OCI-M1 (cell line): ENCODE measurements around the gene CRACR2B.
A peak's percentile ranks its signal among the peaks of the same experiment; 100 is the strongest.

Experiments
- DNase-seq: peaks from one replicate; lab custom pipeline; 2025; lab: John Stamatoyannopoulos, UW

Gene CRACR2B

DNA sequence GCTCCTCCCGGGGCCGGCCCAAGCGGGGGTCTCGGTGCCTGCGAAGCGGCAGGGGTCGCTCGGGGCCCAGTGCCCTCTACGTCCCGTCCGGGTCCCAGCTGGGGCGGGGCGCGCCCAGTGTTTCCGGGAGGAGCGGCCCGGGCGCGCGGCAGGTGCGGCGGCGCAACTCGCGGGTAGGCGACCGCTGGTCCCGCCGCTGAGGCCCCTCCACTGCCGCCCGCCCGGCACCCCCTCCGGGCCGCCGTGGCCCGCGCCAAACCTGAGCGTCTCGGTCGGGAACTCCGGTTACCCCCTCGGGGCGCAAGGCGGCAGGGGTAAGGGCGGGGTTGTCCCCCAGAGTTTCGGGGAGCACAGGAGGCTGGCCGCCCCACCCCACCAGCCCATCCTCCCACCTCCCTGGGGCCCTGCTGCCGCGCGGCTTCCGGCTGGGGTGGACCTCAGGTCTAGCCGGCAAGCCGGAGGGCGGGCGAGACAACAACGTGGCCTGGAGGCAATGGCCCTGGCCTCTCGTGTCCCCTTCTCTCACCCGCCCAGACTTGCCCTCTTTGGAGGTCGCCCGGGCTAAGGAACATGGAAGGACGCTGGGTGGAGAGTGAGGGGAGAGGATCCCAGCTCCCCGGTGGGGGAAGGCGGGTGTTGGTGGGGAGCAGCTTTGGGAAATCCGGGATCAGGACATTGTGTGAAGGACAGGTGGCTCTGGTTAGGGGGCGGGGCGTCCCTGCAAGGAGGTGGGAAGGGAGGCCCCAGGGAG is 398 bp upstream of the CRACR2B start:
- DNase-seq = peak; percentile 50

DNA sequence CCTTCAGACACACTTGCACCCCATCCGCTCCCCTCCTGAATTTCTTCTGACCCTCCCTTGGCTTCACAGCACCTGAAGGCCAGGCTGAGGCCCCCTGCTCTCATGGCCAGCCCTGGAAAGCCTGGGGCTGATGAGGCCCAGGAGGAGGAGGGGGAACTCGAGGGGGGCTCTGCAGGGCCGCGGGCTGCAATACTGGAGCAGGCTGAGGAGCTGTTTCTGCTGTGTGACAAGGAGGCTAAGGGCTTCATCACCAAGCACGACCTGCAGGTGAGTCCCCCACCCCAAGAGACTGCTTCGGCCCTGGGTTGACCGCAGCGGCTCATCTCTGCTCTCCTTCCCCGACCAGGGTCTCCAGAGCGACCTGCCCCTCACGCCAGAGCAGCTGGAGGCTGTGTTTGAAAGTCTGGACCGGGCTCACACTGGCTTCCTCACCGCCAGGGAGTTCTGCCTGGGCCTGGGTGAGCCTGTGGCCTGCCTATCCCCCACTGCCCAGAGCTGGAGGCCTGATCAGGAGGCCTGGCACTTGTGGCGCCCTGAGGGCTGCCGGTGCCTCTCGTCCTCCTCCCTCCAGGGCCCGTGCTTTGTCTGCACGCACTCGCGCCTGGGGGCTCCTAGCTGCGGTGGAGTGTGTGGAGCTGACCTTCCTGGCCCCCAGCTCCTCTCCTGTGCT is 922 bp downstream of the CRACR2B start:
- no peak for DNase-seq

DNA sequence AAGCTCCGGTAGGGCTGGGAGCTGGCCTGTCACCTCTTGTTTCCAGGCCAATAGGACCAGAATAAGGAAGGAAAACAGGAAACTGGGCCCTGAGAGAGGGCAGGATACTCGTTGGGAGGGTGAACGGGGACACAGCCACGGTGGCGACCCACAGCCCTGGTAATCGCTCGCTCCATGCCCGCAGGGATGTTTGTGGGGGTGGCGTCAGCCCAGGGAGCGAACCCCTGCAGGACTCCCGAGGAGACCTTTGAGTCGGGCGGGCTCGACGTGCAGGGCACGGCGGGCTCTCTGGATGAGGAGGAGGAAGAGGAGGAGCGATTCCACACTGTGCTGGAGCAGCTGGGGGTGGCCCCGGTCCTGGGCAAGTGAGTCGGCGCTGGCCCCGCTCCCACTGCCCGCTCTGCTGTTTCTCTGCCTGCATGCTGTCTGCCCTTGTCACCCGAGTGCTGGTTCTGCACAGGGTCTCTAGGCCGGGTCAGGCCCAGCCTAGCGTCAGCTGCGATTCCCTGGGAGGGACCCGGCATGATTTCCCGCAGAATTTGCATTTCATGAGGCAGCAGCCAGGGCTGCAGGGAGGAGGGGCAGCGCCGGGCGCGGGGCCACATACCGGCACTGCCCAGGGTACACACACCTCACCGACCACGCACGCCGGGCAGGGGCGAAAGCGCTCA is 1.6 kb downstream of the CRACR2B start:
- no peak for DNase-seq

DNA sequence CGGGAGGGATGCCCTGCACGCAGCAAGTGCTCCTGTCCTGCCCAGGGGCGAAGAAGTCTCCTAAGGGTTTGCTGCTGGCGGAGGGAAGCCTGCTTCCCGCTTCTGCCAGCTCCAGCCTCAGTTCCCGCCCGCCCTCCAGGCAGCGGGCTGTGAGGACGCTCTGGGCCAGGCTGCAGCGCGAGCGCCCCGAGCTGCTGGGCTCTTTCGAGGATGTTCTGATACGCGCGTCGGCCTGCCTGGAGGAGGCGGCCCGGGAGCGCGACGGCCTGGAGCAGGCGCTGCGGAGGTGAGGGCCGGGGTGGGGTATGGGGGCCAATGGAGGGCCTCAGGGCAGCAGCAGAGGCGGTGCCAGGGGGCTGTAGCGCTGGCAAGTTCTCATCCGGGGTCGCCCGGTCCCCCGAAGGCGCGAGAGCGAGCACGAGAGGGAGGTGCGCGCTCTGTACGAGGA is 2.2 kb downstream of the CRACR2B start:
- DNase-seq = no peak

DNA sequence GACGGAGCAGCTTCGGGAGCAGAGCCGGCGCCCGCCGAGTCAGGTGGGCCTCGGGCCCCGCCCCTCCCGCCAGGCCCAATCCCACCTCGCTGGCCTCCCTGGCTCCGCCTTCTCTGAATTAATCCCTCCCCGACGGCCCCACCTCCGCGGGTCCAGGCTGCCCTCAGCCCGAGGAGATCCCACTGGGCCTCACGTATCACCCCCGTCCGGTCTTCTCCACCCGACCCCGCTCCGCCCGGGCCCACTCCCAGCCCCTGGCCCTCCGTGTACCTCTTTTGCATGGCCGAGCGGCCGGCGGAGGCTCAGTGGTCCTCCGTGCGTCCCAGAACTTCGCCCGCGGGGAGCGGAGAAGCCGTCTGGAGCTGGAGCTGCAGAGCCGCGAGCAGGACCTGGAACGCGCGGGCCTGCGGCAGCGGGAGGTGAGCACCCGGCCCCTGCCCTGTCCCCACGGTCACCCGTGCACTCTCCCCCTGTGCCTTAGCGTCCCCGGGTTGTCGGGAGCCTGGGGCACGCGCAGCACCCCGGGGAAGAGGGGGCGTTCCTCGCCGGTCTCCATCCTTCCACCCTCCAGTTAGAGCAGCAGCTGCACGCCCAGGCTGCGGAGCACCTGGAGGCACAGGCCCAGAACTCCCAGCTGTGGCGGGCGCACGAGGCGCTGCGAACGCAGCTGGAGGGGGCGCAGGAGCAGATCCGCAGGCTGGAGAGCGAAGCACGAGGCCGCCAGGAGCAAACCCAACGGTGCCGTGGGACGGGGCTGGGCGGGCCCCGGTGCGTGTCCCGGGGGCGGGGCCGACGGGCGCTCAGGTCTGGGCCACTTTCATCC is 2.8 kb downstream of the CRACR2B start:
- peak; percentile 63 for DNase-seq

DNA sequence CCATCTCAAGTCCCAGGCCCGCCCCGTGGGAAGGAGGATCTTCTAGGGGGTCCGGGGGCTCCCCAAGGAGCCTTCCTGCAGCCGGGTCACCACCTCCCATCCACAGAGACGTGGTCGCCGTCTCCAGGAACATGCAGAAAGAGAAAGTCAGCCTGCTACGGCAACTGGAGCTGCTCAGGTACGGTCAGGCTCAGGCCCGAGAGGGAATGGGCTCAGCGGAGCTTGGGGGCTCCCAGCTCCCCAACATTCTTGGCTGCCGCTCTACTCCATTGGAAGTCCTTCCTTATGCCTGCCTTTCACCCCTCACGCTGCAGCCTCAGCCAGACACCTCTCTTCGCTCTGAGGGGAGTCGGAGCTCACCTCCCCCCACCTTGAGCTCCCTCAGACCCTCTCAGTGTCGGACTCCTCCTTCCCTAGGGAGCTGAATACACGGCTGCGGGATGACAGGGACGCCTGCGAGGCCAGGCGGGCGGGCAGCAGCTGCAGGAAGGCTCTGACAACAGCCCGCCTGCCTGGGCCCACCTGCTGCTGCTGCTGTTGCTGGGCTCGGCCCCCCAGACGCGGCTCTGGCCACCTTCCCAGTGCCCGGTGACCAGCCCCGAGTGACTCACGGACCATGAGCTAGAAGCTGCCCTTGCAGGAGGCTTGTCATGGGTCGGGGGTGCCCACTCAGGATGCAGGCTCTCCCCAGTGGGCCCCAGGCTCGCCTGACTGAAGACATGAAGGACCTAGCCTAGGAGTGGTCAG is 3.6 kb downstream of the CRACR2B start:
- no peak for DNase-seq

DNA sequence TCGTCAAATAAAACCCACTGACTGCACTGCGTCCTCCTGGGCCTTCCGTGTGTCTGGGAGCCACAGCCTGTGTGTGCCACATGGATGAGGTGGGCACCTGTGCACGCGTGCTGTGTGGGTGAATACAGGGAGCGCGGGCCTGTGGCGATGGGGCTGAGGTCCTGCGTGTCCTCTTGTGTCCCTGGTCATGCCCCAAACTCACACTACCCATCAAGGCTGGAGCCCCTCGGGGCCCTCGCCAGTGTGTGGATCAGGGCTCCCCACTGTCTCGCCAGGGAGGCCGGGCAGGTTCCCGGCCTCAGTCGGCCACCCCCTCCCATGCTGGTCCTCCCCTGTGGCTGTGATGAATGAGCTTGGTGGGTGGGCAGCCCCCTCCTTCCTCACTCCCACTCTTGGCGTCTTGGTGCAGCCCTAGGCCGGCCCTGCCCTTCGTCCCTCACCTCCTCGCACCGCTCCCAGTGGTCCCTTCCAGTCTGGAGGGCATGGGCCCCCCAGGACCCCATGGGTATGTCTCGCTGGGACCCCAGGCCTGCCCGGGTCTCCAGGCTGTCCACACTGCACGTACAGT is 4.3 kb downstream of the CRACR2B start:
- DNase-seq = no peak

DNA sequence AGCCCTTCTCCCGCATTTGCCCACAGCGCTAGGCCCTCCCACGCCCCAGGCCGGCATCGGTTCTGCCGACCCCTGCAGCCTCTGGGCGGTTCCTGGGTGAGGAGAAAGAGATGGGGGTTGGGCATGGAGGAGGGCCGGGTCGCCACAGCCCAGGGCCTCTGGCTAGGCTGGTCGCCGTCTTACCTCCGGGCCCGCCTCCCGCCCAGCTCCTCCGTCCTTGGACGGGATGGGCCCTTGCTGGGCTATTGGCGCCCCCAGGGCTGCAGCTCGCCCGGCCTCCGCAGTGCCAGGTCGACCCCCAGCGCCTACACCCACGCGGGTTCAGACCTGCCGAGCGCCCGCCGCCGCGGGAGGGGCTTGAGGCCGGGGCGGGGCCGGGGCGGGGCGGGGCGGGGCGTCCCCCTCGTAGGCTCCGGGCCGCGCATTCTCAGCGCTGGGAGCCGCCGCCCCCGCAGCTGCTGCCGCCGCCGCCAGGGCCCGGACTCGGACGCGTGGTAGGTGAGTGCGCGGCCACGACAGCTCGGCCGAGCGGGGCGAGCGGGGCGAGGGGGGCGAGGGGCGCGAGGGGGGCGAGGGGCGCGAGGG is 4.9 kb downstream of the CRACR2B start, which contains the start of gene CD151:
CD151 (plus strand) TSS at position 424 of the 585 bp plus-strand sequence. CDS start 3,118 bp downstream, outside the sequence.
- peak; percentile 85 for DNase-seq

DNA sequence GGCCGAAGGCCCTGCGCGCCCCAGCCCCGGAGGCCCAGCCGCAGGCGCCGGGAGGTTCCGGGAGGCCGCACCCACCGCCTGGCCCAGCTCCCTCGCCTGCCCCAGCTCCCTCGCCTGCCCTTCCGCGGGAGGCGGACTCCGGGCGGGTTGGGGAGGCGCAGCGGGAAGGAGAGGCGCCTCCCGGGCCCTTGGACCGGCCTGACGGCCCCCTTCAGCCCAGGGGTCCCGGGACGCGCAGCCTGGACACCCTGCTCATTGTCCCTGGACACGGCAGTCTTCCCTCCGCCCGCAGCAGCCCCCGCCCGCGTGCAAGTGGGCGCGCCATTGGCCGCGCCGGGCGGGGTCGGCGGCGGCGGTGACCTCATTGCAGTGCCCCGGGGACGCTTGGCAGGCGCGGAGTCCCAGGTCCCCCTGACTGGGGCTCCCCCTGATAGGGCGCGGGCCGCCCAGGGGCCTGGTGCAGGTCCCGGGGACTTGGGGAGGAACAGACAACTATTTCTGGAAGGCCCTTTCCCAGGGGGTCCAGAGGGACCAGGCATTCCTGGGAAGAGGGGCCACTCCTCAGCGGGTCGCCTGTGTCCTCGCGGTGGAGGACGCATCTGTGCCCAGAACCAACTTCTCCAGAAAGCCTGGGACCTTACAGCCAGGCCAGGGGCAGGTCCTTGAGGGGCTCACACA is 5.5 kb downstream of the CRACR2B start:
- DNase-seq = peak; percentile 74

DNA sequence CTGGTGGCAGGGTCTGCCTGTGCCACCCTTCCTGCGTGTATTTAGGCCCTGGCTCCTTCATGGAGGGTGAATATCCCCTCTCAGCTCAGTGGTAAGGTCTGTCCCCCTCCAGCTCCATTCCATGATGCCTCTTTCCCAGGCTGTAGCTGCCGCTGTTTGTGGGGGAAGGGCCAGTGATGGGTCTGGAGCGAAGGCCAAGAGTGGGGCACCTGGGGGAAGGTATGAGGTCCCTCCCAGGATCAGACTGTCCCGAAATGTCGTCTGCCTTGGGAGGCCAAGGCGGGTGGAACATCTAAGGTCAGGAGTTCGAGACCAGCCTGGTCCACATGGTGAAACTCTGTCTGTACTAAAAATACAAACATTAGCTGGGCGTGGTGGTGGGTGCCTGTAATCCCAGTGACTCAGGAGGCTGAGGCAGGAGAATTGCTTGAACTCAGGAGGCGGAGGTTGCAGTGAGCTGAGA is 6.2 kb downstream of the CRACR2B start:
- no peak for DNase-seq

DNA sequence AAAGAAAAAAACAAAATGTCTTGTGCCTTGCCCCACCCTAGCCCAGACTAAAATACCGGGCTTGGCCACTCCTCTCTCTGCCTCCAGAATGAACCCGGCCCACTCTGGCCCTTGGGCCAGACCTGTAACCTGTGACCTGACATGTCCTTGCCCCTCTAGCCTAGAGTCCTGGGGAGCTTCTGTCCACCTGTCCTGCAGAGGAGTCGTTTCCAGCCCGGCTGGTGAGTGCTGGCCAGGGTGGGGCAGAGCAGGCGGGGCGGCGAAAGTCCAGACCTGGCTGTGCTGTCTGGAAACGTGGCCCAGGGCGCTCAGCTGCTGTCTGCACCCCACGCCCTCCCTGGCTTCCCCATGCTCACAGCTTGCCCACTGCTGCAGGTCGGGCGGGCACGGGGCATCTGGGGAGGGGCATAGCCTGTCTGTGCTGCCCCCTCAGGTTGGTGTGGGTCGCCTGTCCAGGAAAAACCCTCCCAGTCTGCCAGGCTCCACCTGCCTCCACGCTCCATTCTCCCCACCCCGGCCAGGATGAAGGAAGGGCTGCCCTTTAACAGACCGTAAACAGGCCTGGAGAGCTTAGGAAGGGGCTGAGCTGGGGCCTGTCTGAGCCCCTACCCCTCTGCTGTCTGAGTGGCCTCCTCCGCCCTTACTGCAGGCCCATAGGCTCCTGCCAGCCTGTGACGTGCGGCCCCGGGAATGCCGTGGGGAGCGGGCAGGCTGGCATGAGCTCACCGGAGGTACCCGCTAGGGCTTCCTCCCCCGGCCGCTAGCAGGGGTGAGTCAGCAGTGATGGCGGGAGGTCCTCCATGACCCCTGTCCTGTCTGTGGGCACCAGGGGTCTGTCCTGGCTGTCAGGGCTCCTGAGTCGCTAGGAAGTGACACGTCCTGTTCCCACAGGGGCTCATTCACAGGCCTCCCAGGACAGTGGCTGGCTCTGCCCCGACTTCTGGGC is 6.9 kb downstream of the CRACR2B start:
- DNase-seq = no peak

DNA sequence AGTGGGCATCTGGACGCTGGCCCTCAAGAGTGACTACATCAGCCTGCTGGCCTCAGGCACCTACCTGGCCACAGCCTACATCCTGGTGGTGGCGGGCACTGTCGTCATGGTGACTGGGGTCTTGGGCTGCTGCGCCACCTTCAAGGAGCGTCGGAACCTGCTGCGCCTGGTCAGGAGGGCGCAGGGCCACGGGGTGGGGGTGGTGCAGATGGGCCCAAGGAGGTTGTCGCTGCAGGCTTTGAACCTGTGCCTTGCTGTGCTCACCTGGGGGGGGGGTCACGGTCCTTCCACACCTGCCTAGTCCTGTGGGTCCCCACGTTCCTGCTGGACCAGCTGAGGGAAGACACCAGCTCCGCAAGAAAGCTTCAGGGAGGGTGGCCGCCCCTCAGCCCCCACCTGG is 8.6 kb downstream of the CRACR2B start:
- no peak for DNase-seq

DNA sequence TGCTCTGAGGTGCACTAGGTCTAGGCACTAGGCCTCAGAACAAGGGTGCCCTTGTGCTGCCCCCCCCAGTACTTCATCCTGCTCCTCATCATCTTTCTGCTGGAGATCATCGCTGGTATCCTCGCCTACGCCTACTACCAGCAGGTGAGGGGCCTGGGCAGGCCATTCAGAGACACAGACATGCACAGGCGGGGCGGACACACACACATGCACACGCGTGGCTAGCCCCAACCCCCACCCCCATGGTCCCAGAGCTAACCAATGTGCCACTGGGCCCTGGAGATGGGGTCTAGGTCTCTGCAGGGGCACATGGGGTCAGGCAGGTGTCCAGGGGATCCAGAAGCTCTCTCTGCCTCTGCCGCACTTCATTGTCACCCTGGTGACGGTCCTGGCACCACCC is 9.0 kb downstream of the CRACR2B start:
- DNase-seq = no peak

DNA sequence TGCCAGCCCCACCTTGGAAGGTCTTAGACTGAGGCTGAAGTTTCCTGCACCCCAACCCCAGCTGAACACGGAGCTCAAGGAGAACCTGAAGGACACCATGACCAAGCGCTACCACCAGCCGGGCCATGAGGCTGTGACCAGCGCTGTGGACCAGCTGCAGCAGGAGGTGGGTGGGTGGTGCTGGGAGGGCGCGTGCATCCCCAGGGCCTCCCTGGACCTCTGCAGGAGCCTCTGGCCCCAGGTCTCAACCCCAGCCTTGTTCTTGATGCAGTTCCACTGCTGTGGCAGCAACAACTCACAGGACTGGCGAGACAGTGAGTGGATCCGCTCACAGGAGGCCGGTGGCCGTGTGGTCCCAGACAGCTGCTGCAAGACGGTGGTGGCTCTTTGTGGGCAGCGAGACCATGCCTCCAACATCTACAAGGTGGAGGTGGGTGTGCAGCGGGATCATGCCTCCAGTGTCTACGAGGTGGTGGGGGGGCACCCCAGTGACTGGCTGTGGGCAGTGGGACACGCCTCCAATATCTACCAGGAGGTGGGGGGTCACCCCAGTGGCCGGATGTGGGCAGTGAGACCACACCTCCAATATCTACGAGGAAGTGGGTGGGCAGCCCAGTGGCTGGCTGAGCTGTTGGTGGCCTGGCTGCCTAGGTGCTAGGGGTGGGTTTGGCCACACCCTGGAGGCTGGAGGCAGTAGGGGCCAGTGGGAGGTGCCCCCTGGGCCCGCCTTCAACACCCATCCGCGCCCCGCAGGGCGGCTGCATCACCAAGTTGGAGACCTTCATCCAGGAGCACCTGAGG is 9.7 kb downstream of the CRACR2B start:
- no peak for DNase-seq

DNA sequence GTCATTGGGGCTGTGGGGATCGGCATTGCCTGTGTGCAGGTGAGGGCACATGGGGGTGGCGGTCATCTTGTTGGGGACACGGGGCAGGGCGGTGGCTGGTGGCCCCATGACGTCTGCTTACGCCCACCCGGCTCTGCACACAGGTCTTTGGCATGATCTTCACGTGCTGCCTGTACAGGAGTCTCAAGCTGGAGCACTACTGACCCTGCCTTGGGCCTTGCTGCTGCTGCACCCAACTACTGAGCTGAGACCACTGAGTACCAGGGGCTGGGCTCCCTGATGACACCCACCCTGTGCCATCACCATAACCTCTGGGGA is 10.2 kb downstream of the CRACR2B start:
- no peak for DNase-seq

DNA sequence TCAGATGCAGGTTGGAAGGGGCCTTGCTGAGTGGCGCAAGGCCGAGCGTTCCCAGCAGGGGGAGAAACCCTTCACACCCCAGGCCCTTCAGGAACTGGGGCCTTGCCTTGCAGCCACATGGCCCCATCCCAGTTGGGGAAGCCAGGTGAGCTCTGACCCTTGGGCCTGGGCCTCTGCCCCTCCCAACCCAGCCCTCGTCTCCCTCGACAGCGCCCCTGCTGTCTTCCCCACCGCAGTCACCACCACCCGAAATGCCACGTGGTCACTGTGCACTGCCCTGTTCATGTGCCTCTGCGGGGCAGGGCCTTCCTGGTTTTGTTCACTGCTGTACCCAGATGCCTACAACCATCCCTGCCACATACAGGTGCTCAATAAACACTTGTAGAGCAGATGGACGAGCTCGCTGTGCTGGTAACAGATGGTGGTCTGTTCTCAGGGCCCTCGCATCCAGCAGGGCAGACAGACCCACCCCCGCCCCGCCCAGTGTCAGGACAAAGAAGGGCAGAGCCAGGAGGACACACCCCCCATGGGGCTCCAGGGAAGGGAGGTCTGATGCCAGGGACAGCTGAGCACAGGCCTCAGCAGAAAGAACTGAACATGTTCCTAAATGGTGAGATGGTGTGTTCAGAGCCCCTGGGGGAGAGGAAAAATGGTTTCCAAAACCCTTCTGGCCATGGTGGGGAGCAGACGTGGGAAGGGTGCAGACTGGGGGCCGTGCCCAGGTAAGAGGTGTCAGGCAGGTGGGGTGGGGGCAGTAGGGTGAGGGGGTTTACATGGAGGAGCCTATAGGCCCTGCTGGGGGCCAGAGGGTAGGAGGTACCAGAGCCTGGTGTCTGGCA is 10.9 kb downstream of the CRACR2B start:
- no peak for DNase-seq

DNA sequence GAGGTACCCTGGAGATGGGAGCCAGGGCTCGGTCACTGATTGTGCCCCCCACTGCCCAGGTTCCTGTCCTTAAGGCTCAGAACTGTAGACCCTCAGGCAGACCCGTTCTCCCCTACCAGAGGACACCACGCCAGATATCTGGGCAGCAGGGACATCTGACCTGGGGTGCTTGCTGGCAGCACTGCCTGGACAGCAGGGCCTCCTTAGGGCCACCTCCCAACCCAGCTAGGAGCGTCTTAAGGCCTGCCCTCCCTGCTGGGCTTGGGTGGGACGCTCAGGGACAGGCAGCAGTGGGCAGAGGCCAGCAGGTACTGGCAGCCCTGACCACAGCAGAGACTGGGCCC is 11.5 kb downstream of the CRACR2B start:
- DNase-seq = no peak
